ENCODE results near the gene CD2BP2.
"Not testable (repeated sequence)": the region's sequence is repeated elsewhere in the genome, so short reads cannot be mapped to it uniquely, and the experiment has no call there.

CD2BP2 gene

GRCh38 chr16:30358990-30359870 is 4.1 kb upstream of the CD2BP2 start:
- DNase-seq (ENCODE audit: low spot score) = no peak

DNA sequence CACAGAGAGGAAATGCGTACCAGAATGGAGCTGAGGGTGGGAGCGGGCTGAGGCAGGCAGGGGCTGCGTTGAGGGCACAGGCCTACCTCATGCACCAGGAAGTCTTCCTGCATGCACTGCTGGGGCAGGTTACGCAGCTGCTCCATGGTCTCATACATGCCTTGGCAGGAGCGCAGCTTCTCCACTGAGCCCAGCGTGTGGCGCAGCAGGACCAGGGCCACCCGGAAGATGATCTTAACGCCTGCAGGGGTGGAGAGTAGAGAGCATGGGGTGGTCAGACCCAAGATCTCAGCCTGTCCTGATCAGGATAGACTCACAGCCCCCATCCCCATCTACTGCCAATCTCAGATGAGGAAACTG is 3.4 kb upstream of the CD2BP2 start:
- DNase-seq (ENCODE audit: low spot score) = no peak

GRCh38 chr16:30357715-30358576 is 2.8 kb upstream of the CD2BP2 start:
- no peak for DNase-seq (ENCODE audit: low spot score)

DNA sequence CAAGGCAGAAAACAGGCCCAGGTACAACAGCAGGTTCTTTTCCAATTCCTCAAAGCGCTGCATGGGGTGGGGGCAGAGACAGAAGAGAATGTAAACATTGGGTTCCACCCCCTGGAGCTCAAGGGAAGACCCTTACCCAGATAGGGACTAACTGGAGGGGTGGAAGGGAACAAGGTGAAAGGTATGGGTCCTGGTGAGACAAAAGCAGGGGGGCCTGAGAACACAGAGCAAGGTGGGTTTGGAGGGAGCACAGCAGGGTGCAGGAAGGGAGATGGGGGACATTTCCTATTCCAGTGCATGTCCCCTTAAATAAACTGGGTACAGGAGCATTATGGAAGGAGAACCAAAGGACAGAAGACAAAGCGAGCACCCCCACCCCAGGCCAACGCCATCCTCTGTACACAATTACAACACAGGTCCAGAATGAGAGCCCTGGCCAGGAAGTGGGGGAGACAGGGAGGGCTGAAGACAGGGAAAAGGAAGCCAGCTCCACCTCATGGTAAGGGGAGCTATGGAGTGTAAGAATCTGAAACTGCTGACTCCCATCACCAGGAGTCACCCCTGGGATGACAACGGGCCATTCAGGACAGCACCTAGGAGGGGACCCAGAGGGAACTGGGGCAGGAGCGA is 2.1 kb upstream of the CD2BP2 start:
- DNase-seq (ENCODE audit: low spot score) = no peak

GRCh38 chr16:30356401-30357084 is 1.4 kb upstream of the CD2BP2 start:
- no peak for DNase-seq (ENCODE audit: low spot score)

GRCh38 chr16:30355954-30356308 is 823 bp upstream of the CD2BP2 start:
- no peak for DNase-seq (ENCODE audit: low spot score)

DNA sequence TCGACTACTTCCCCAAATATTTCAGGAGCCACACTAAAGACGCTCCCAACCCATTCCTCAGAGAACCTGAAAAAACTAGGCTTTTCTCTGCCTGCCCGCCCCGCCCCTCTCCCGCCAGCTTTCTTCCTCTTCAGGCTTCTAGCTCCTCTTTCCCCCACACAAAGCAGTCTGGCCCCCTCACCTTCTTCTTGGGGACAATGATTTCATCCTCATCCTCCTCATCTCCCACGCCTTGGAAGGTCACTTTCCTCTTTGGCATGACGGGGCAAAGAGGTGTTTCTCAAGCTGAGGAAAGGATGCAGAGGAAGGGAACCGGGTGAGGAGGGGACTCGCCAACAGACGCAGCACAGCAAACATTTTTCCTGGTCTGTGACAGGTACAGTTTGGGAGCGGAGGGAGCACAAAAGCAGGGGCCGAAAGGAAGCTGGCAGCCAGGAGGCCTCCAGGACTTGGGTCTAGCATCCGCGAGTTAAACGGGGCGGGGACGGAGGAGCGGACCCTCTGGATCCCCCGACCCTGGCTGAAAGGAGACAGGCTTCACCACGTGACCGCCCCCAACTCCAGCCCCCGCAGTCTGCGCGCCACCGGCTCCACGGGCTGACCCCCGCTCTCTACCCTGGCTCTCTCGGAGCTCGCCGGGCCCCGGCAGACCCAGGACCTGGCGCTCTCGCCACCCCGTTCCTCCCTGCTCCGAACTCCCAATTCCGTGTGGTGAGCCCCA is 525 bp downstream of the CD2BP2 start:
- no peak for DNase-seq (ENCODE audit: low spot score)

DNA sequence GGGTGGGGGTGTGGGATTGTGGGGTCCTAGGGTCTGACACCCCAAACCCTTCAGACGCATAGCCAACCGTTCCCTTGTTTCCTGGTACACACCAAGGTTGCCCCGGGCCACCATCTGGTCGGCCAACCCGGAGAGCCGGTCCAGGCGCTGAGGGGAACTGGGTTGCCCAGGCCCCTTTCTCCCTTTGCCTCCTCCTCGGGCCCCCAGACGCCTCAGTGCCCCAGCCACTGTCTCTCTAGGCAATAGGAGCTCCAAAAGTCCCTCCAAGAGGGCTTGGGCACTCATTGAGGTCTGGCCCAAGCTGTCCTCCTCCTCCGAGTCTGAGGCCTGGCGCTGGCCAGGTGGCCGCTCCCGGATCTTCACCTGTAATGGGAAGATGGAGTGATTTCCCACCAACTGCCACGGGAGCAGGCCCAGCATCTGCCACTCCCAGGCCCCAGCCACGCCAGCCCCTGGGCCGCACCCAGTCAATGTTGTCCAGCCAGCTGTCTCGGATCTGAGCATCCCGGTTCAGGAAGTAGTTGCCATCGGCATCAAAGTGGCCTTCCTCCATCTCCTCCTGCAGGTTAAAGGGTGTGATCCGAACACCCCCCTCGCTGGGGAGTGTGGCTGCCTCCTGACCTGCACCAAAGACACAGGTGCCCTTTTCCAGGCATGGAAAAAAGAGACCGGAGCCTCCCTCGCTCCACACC is 1.5 kb downstream of the CD2BP2 start:
- DNase-seq (ENCODE audit: low spot score) = no peak

GRCh38 chr16:30352488-30353401 is 2.4 kb downstream of the CD2BP2 start:
- DNase-seq (ENCODE audit: low spot score) = no peak

DNA sequence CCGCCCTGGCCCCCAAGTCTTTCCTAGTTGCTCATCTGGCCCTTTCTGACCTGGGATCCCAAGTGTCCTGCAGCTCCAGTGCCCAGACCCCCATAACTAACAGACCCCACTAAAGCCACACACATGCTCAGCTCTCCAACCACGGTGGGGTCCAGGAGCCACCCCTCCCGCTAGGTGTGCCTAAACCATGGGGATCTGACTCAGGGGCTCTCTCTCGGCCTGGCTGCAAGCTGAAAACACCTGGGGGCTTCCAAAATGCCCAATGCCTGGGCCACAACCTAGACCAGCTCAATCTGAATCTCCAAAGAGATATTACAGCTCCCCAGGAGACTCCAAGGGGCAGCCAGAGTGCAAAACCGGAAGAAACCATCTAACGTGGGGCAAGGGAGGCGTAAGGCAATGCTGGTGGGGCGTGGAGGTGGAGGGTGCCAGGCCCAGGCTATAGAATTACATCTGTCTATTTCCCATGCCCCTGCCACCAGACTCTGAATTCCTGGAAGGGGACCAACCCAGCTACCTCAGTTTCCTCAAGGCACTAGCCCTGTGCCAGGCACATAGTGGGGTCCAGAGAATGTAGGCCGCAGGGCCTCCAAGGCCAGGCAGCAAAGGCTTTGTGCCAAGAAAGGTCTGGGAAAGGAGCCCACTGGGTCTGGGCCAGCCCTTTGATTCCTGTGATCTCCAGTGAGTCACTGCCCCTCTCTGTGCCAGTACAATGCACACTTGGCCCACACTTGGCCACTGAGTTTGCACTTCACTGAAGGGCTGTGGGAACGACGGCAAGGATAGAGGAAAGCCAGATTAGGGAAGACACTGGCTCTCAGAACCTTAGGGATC is 3.3 kb downstream of the CD2BP2 start:
- DNase-seq (ENCODE audit: low spot score) = no peak

DNA sequence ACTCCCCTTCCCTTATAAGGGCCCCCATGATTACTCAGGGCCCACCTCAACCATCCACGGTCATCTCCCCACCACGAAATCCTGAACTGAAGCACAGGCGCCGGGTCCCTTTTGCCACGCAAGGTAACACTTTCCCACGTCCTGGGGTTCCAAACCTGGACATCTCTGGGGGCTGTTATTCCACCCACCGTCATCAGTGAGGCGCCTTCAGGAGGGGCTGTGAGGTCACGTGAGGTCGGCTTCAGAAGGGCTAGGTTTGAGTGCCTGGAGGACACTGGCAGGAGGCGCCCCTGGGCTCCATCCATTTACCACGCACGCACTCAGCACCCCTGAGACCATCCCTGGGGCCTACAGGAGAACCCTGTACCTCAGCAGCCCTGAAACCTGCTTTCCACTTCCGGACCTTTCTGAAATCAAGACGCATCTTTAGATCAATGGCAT is 4.1 kb downstream of the CD2BP2 start:
- DNase-seq (ENCODE audit: low spot score) = no peak

DNA sequence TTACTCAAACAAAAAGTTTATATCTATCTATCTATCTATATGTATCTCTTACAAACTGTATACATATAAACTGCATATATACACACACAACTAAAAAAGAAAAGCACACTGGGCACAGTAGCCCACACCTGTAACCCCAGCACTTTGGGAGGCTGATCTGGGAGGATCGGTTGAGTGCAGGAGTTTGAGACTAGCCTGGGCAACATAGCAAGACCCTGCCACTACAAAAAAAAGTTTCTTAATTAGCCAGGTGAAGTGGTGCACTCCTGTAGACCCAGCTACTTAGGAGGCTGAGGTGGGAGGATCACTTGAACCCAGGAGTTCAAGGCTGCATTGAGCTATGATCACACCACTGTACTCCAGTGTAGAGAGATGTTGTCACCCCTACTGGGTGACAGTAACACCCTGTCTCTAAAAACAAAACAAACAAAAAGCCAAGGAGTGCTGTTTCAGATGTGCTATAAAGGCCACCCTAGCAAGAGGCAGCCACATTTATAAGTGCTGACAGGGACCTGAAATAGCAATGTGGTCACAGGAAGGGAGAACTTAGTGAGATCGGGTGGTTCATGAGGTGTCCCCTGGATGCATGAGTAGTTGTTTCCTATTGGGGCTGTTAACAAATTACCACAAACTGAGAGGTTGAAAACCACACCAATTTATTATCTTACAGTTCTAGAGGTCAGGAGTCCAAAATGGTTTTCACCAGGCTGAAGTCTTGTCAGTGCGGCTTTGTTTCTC is 4.8 kb downstream of the CD2BP2 start:
- DNase-seq (ENCODE audit: low spot score) = no peak

- DNase-seq (ENCODE audit: low spot score) = no peak
These were observed 5.4 kb downstream of the CD2BP2 start for GRCh38 chr16:30349675-30350074.

- no peak for DNase-seq (ENCODE audit: low spot score)
These were observed 6.2 kb downstream of the CD2BP2 start for GRCh38 chr16:30348929-30349328.

DNA sequence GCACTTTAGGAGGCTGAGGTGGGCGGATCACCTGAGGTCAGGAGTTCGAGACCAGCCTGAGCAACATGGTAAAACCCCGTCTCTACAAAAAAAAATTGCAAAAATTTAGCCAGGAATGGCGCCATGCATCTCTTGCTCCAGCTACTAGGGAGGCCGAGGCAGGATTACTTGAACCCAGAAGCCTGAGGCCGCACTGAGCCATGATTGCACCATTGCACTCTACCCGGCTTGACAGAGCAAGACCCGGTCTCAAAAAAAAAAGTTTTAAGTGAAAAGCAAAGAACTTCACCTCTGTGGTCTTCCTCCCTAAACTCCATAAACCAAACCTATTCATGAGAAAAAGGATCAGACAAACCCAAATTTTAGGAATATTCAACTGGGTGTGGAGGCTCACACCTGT is 7.0 kb downstream of the CD2BP2 start:
- no peak for DNase-seq (ENCODE audit: low spot score)

DNA sequence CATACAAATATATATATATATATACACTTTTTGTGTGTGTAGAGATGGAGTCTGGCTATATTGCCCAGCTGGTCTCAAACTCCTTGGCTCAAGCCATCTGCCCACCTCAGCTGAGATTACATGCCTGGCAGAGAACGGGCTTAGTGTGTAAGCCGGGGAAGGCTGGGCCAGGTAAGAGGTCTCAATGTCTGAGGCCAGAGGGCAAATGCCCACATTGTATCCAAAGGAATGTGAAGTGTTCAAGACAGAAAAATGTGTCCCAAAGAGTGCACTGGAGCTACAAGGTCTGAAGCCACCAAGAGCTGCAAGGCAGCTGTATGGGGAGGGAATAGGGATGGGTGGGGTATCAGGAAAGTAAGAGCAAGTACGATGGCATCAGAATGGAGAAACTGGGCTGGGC is 8.8 kb downstream of the CD2BP2 start:
- DNase-seq (ENCODE audit: low spot score) = no peak

DNA sequence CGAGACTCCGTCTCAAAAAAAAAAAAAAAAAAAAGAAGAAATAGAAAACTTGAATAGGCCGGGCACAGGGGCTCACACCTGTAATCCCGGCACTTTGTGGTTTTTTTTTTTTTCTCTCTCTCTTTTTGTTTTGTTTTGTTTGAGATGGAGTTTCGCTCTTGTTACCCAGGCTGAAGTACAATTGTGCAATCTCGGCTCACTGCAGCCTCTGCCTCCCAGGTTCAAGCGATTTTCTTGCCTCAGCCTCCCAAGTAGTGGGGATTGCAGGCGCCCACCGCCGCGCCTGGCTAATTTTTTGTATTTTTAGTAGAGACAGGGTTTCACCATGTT is 11.7 kb downstream of the CD2BP2 start:
- DNase-seq (ENCODE audit: low spot score) = not testable (repeated sequence)

DNA sequence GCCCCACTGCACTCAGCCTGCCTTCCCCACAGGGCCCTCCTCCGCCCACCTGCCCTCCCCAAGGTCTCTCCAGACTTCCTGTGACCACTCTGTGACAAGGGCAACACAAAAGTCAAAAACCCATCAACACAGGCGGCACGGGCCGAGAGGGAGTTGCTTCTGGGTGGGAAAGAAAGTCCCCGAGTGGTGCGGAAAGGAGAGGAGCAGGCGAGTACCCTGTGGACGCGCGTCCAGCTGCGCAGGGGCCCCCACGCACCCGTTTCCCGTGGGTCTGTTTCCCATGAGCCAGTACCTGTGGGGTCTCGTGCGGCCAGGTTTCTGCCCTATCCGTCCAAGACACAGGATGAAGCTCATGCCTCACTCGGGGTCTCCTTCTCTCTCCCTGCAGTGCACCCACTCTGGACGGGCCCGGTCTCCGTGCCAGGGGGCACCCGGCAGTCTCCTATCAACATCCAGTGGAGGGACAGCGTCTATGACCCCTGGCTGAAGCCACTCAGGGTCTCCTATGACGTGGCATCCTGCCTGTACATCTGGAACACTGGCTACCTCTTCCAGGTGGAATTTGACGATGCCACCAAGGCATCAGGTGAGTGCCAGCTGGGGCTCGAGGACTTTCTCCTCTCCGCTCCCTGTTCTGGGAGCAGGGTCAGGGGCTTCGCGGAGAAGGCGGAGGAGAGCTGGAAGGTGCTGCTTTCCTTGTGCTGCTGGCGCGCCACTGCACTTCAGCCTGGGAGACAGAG is 12.2 kb downstream of the CD2BP2 start:
- no peak for DNase-seq (ENCODE audit: low spot score)

Measured in CD4-positive, alpha-beta T cell treated with Interleukin-6 at 100 ng/mL for 8 hours (primary cell).